Activated CD4-positive, alpha-beta T cell treated with anti-CD3 and anti-CD28 coated beads for 36 hours (primary cell): ENCODE measurements around the gene ZNF618. TPM values are rescaled to one million over a fixed set of nuclear protein-coding genes. Genes with fewer than 3 reads are reported as not detected.

ENCODE experiments used
- ATAC-seq: fragments of 200-7000 bp; cut with Tn5 transposase; one replicate; pipeline ENCODE4 v1.10.0; 2021; ENCODE audit warnings: mild to moderate bottlenecking, moderate library complexity
- CTCF ChIA-PET: fragments of 350-600 bp; sonication (Branson Sonifier 250); formaldehyde crosslinking; loops from one replicate; lab custom pipeline; 2021; ENCODE audit warnings: antibody characterized with exemption; lab: Charles Lee
- POLR2A ChIA-PET: fragments of 350-600 bp; sonication (Branson Sonifier 250); formaldehyde crosslinking; loops from one replicate; lab custom pipeline; 2021; ENCODE audit warnings: antibody characterized with exemption, inconsistent platforms; lab: Charles Lee
- DNase-seq: peaks from one replicate; pipeline ENCODE4 v3.0.0-alpha.2; 2020
- H3K27ac Mint-ChIP-seq: one replicate; pipeline ENCODE4 v1.8.0; 2021; ENCODE audit warnings: mixed read lengths
- H3K27me3 Mint-ChIP-seq: one replicate; pipeline ENCODE4 v1.8.0; 2021; ENCODE audit warnings: mixed read lengths
- H3K36me3 Mint-ChIP-seq: one replicate; pipeline ENCODE4 v1.8.0; 2021; ENCODE audit warnings: low read depth, mixed read lengths
- H3K4me1 Mint-ChIP-seq: one replicate; pipeline ENCODE4 v1.8.0; 2021; ENCODE audit warnings: mixed read lengths
- H3K4me3 Mint-ChIP-seq: one replicate; pipeline ENCODE4 v1.8.0; 2021; ENCODE audit warnings: mild to moderate bottlenecking, moderate library complexity, mixed read lengths
- H3K9me3 Mint-ChIP-seq: one replicate; pipeline ENCODE4 v1.8.0; 2021; ENCODE audit warnings: low read depth, mixed read lengths
- intact Hi-C, 2 experiments: fragments of 100-400 bp; cut with DNase I in 1 of 2; cut with micrococcal nuclease in 1 of 2; formaldehyde crosslinking; loops; one replicate each; pipeline versions ENCODE4 v1.14.2 to v1.15.1; 2022 to 2024; cut with DNase I, micrococcal nuclease
- total RNA-seq, 2 experiments: library from RNA; stranded (reverse); gene quantifications; one replicate each; pipeline ENCODE4 v1.2.3, GENCODE V29; 2021

The ZNF618 gene
- total RNA-seq, 2 experiments from 2014 or later: 0.11 TPM

DNA sequence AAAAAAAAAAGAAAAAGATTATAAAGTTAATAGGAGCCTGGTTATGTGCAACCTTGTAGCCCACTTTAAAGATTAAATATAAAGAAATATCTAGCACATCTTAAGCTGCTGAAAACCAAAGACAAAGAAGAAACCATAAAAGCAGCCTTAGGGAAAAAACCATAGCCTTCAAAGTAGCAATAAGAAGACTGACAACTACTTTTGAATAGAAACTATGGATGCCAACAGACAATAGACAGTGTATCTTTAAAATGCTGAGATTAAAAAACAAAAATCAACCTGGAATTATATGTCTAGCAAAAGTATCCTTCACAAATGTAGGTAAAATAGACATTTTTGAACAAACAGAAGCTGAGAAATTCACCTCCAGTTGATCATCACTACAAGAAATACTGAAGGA, 226.4 kb downstream of the ZNF618 start:
- H3K4me1 Mint-ChIP-seq: no peaks in the 10 kb centered on the region
- POLR2A ChIA-PET: no interaction called here
- ATAC-seq (no peak), DNase-seq (no peak)
- no peak overlapping the region for H3K4me3 Mint-ChIP-seq
- peaks cover 22% of the 10 kb centered on the region for H3K27me3 Mint-ChIP-seq
- intact Hi-C loops: no loop called here
- H3K9me3 Mint-ChIP-seq: peaks cover 4% of the 10 kb centered on the region
- H3K36me3 Mint-ChIP-seq: peaks cover 3% of the 10 kb centered on the region
- no peak overlapping the region for H3K27ac Mint-ChIP-seq
- CTCF ChIA-PET: interaction anchor here (0.8 to 2.4 kb wide), 2 partner anchors 17 to 19 kb away, joined by 3 to 10 read pairs; no protein-coding TSS in a partner anchor

- intact Hi-C loops: loop anchor here (5.0 kb wide), 4 partner anchors 47 to 547 kb away; no protein-coding TSS in a partner anchor
- no peak overlapping the region for H3K27ac Mint-ChIP-seq
- H3K4me1 Mint-ChIP-seq: no peaks in the 10 kb centered on the region
- CTCF ChIA-PET: interaction anchor here (1.6 kb wide), 1 partner anchor 187 kb away, joined by 8 read pairs; no protein-coding TSS in a partner anchor
- H3K27me3 Mint-ChIP-seq: peaks cover 14% of the 10 kb centered on the region
- no peak for DNase-seq
- H3K4me3 Mint-ChIP-seq: no peak overlapping the region
- H3K36me3 Mint-ChIP-seq: peaks cover 3% of the 10 kb centered on the region
- peaks cover 4% of the 10 kb centered on the region for H3K9me3 Mint-ChIP-seq
- POLR2A ChIA-PET: no interaction called here
- no peak for ATAC-seq
These were observed 229.1 kb downstream of the ZNF618 start for GRCh38 chr9:114105236-114105635.

Other genes starting within 250 kb of the ZNF618 start
- not detected for gene AMBP, start 202.0 kb downstream of the ZNF618 start, total RNA-seq
- not detected for gene KIF12, start 223.0 kb downstream of the ZNF618 start, total RNA-seq